NCI-H748 (cell line): ENCODE results near the gene ARID3B.
"Not testable (repeated sequence)": the region's sequence is repeated elsewhere in the genome, so short reads cannot be mapped to it uniquely, and the experiment has no call there.

ENCODE experiments used
- DNase-seq: peaks from one replicate; lab custom pipeline; 2025; ENCODE audit not compliant: unreplicated experiment; lab: John Stamatoyannopoulos, UW

Gene ARID3B

GRCh38 chr15:74618841-74619596 is 78.0 kb downstream of the ARID3B start:
- DNase-seq, result no peak

GRCh38 chr15:74619916-74620635 is 79.1 kb downstream of the ARID3B start:
- DNase-seq, result no peak

GRCh38 chr15:74620636-74621545 is 79.9 kb downstream of the ARID3B start:
- peak; percentile 28 for DNase-seq

- no peak for DNase-seq
Observed at GRCh38 chr15:74621546-74621920, 80.5 kb downstream of the ARID3B start.

GRCh38 chr15:74621936-74622335 is 80.9 kb downstream of the ARID3B start:
- DNase-seq, result no peak

GRCh38 chr15:74622758-74623157 is 81.7 kb downstream of the ARID3B start:
- DNase-seq, result no peak

- DNase-seq, result no peak
Observed at GRCh38 chr15:74624020-74624602, 83.1 kb downstream of the ARID3B start.

GRCh38 chr15:74625693-74626092 is 84.7 kb downstream of the ARID3B start:
- no peak for DNase-seq

- no peak for DNase-seq
Observed at GRCh38 chr15:74626336-74626735, 85.3 kb downstream of the ARID3B start.

- DNase-seq, result no peak
Observed at GRCh38 chr15:74626752-74627692, 86.0 kb downstream of the ARID3B start.

- DNase-seq, result no peak
Observed at GRCh38 chr15:74627766-74628165, 86.7 kb downstream of the ARID3B start.

- DNase-seq, result no peak
Observed at GRCh38 chr15:74628199-74628598, 87.2 kb downstream of the ARID3B start.

GRCh38 chr15:74628949-74629348 is 87.9 kb downstream of the ARID3B start:
- DNase-seq, result no peak

GRCh38 chr15:74629696-74630095 is 88.7 kb downstream of the ARID3B start:
- not testable (repeated sequence) for DNase-seq

- DNase-seq, result no peak
Observed at GRCh38 chr15:74630284-74631086, 89.5 kb downstream of the ARID3B start.

GRCh38 chr15:74631087-74631385 is 90.0 kb downstream of the ARID3B start:
- no peak for DNase-seq

GRCh38 chr15:74631408-74631807 is 90.4 kb downstream of the ARID3B start:
- no peak for DNase-seq

- peak; percentile 20 for DNase-seq
Observed at GRCh38 chr15:74631935-74632560, 91.0 kb downstream of the ARID3B start.

GRCh38 chr15:74632601-74633000 is 91.6 kb downstream of the ARID3B start:
- DNase-seq, result no peak
